ENCODE results near the gene AMIGO2. TPM values are rescaled to one million over a fixed set of nuclear protein-coding genes. Genes with fewer than 3 reads are reported as not detected.
A peak's percentile ranks its signal among the peaks of the same experiment; 100 is the strongest.

AMIGO2 gene
- polyA plus RNA-seq, 1 donor: 1.3 TPM

- DNase-seq (ENCODE audit: low read depth): no peak
Measured at GRCh38 chr12:47097276-47097896, 17.6 kb upstream of the AMIGO2 start.

- no peak for DNase-seq (ENCODE audit: low read depth)
Measured at GRCh38 chr12:47095446-47096236, 15.9 kb upstream of the AMIGO2 start.

- DNase-seq (ENCODE audit: low read depth): no peak
Measured at GRCh38 chr12:47094804-47095203, 15.0 kb upstream of the AMIGO2 start.

GRCh38 chr12:47091009-47091408 lies 11.2 kb upstream of the AMIGO2 start:
- DNase-seq (ENCODE audit: low read depth): no peak

GRCh38 chr12:47088021-47088944 lies 8.5 kb upstream of the AMIGO2 start:
- no peak for DNase-seq (ENCODE audit: low read depth)

- no peak for DNase-seq (ENCODE audit: low read depth)
Measured at GRCh38 chr12:47087088-47087688, 7.4 kb upstream of the AMIGO2 start.

- no peak for DNase-seq (ENCODE audit: low read depth)
Measured at GRCh38 chr12:47085815-47086252, 6.1 kb upstream of the AMIGO2 start.

- no peak for DNase-seq (ENCODE audit: low read depth)
Measured at GRCh38 chr12:47084172-47084571, 4.4 kb upstream of the AMIGO2 start.

GRCh38 chr12:47082796-47083621 lies 3.2 kb upstream of the AMIGO2 start:
- DNase-seq (ENCODE audit: low read depth): peak; percentile 11

GRCh38 chr12:47082283-47082682 lies 2.5 kb upstream of the AMIGO2 start:
- DNase-seq (ENCODE audit: low read depth): no peak

- DNase-seq (ENCODE audit: low read depth): no peak
Measured at GRCh38 chr12:47080725-47081502, 1.2 kb upstream of the AMIGO2 start.

- DNase-seq (ENCODE audit: low read depth): peak; percentile 9
Measured at GRCh38 chr12:47079981-47080724, 394 bp upstream of the AMIGO2 start.

- no peak for DNase-seq (ENCODE audit: low read depth)
Measured at GRCh38 chr12:47078733-47079467, 859 bp downstream of the AMIGO2 start.

- DNase-seq (ENCODE audit: low read depth): no peak
Measured at GRCh38 chr12:47078086-47078395, 1.7 kb downstream of the AMIGO2 start.

GRCh38 chr12:47077206-47078085 lies 2.3 kb downstream of the AMIGO2 start:
- no peak for DNase-seq (ENCODE audit: low read depth)

GRCh38 chr12:47075192-47076084 lies 4.3 kb downstream of the AMIGO2 start:
- DNase-seq (ENCODE audit: low read depth): no peak

GRCh38 chr12:47074757-47075156 lies 5.0 kb downstream of the AMIGO2 start:
- no peak for DNase-seq (ENCODE audit: low read depth)

Measured in forelimb muscle (tissue), 1 donor.